Measurements from ENCODE around the gene LYRM9.
"Not testable (repeated sequence)": the region's sequence is repeated elsewhere in the genome, so short reads cannot be mapped to it uniquely, and the experiment has no call there.

Gene LYRM9

DNA sequence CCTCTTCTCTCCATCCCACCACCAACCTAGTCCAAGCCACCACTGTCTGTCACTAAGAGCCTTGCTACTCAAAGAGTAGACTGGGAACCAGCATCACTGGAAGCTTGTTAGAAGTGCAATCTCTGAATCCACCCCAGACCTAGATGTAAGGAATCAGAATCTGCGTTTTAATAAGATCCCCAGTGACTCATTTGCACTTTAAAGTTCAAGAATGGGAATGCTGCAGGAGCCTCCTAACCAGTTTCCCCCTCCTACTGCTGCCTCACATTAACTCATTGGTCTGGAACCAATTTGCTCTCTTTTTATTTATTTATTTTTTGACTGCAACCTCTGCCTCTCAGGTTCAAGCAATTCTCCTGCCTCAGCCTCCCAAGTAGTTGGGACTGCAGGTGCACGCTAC lies 19.8 kb upstream of the LYRM9 start:
- ChIA-PET POLR2A (no interaction called here), CTCF (interaction anchor here (0.7 kb wide), 1 partner anchor 47 kb away, joined by 4 read pairs; no protein-coding TSS in a partner anchor)
- H3K36me3 ChIP-seq (ENCODE audit: control insufficient read depth in 2 of 2, insufficient read depth in 1 of 2, low read length in 2 of 2) = no peaks in the 10 kb centered on the region
- TF ChIP-seq OSR2 (tag by site-specific recombination; IDR thresholded peaks at IDR 0.05) (peak; percentile 82), ZNF155 (tag by site-specific recombination; IDR thresholded peaks at IDR 0.05) (no peak), GLIS1 (tag by site-specific recombination; IDR thresholded peaks at IDR 0.05) (peak; percentile 25; the same call in 1 of the 2 replicates)
- no peak overlapping the region for H3K4me3 ChIP-seq (ENCODE audit: low read depth, low read length)
- no peaks in the 10 kb centered on the region for H3K9me3 ChIP-seq (ENCODE audit: control insufficient read depth, insufficient read depth, low read depth, low read length)
- H3K27ac ChIP-seq (ENCODE audit: extremely low read depth, low read depth, low read length) = no peak overlapping the region
- H3K4me1 ChIP-seq (ENCODE audit: control insufficient read depth, insufficient read depth, low read length) = peaks cover 5% of the 10 kb centered on the region; the same call in 1 of the 2 replicates

- H3K9me3 ChIP-seq (ENCODE audit: control insufficient read depth, insufficient read depth, low read depth, low read length); POLR2A ChIA-PET; H3K4me3 ChIP-seq (ENCODE audit: low read depth, low read length); CTCF ChIA-PET; H3K4me1 ChIP-seq (ENCODE audit: control insufficient read depth, insufficient read depth, low read length); H3K27ac ChIP-seq (ENCODE audit: extremely low read depth, low read depth, low read length); H3K36me3 ChIP-seq (ENCODE audit: control insufficient read depth in 2 of 2, insufficient read depth in 1 of 2, low read length in 2 of 2): not testable (repeated sequence)
- TF ChIP-seq ZNF146 (tag by site-specific recombination; IDR thresholded peaks at IDR 0.05) = peak; percentile 94
Measured at GRCh38 chr17:27912299-27912698, 19.1 kb upstream of the LYRM9 start.

- TF ChIP-seq ZEB2 (tag by site-specific recombination; IDR thresholded peaks at IDR 0.05) (no peak), SALL2 (tag by site-specific recombination; IDR thresholded peaks at IDR 0.05; ENCODE audit: borderline replicate concordance) (no peak), ZNF202 (tag by site-specific recombination; IDR thresholded peaks at IDR 0.05; ENCODE audit: borderline replicate concordance) (no peak), ZBTB21 (tag by site-specific recombination; IDR thresholded peaks at IDR 0.05) (no peak), PRDM1 (tag by site-specific recombination; IDR thresholded peaks at IDR 0.05) (no peak), ZNF792 (tag by site-specific recombination; IDR thresholded peaks at IDR 0.05) (no peak), ZNF341 (tag by site-specific recombination; IDR thresholded peaks at IDR 0.05; ENCODE audit: low read depth) (no peak), ZNF350 (tag by site-specific recombination; IDR thresholded peaks at IDR 0.05) (no peak), ELK4 (IDR thresholded peaks at IDR 0.05; ENCODE audit: borderline replicate concordance, low read depth, low read length) (no peak), MEIS1 (CRISPR knock-in tag; IDR thresholded peaks at IDR 0.05; ENCODE audit: borderline replicate concordance) (no peak), INSM2 (tag by site-specific recombination; IDR thresholded peaks at IDR 0.05) (no peak), ZNF416 (tag by site-specific recombination; IDR thresholded peaks at IDR 0.05) (no peak), ZNF157 (tag by site-specific recombination; IDR thresholded peaks at IDR 0.05) (no peak), ZFHX2 (tag by site-specific recombination; conservative IDR thresholded peaks at IDR 0.05) (no peak)
- TF ChIP-seq, protein P1, sequence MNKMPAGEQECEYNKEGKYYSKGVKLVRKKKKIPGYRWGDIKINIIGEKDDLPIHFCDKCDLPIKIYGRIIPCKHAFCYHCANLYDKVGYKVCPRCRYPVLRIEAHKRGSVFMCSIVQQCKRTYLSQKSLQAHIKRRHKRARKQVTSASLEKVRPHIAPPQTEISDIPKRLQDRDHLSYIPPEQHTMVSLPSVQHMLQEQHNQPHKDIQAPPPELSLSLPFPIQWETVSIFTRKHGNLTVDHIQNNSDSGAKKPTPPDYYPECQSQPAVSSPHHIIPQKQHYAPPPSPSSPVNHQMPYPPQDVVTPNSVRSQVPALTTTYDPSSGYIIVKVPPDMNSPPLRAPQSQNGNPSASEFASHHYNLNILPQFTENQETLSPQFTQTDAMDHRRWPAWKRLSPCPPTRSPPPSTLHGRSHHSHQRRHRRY (tag by site-specific recombination; IDR thresholded peaks at IDR 0.05) = no peak
- Histone ChIP-seq H3K4me1 (ENCODE audit: control insufficient read depth, insufficient read depth, low read length) (no peaks in the 10 kb centered on the region), H3K27ac (ENCODE audit: extremely low read depth, low read depth, low read length) (no peak overlapping the region), H3K9me3 (ENCODE audit: control insufficient read depth, insufficient read depth, low read depth, low read length) (no peaks in the 10 kb centered on the region), H3K4me3 (ENCODE audit: low read depth, low read length) (no peak overlapping the region), H3K36me3 (ENCODE audit: control insufficient read depth in 2 of 2, insufficient read depth in 1 of 2, low read length in 2 of 2) (no peaks in the 10 kb centered on the region)
- ChIA-PET CTCF (interaction anchor here (0.8 kb wide), 1 partner anchor 15 kb away, joined by 4 read pairs; no protein-coding TSS in a partner anchor), POLR2A (no interaction called here)
Measured at GRCh38 chr17:27907976-27908558, 14.9 kb upstream of the LYRM9 start.

Data from HEK293 (cell line).